ENCODE measurements around the gene IPO11. TPM values are rescaled to one million over a fixed set of nuclear protein-coding genes. Genes with fewer than 3 reads are reported as not detected.

IPO11 gene
- total RNA-seq, 4 donors from 2014 or later: 15.5 to 36.0 (median 20.1) TPM

DNA sequence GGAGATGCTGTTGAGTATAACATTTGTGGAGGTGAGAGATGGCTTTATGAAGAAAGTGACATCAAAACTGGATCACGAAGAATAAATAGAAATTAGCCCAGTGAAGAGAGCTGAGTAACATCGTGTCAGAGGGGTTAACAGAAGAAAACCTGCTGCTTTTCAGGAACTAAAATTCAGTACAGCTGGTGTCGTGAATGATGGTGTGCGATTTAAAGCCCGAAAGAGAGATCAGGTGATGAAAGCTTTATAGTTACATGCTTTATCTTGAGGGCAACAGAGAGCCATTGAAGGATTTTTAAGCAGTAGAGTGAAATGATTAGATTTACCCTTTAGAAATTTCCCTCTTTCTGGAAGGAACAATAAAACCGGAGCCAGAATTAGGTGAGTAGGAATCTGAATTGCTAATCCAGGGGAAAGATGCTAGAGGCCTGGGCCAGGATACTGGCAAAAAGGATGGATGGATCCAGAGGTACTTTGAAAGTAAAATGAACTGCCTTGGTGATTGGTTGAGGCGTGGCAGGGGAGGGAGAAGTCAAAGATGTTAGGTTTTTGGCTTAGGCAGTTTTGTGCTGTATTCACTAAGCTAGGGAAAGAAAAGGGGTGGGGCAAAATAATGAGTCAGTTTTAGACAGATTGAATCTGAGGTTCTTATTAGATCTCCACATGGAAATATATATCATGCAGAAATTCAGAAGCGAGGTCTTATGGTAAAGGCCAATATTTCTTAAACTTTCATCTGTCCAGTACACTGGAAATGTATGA is 169.5 kb downstream of the IPO11 start:
- in situ Hi-C loops (cut with MboI; ENCODE audit: low sequenced_read_pairs in 4 of 4): no loop called here
- DNase-seq (no peak), ATAC-seq (no peak)
- Histone ChIP-seq H3K4me1 (no peaks in the 10 kb centered on the region), H3K27ac (no peak overlapping the region), H3K9me3 (no peaks in the 10 kb centered on the region), H3K27me3 (no peaks in the 10 kb centered on the region), H3K36me3 (no peaks in the 10 kb centered on the region), H3K4me3 (no peak overlapping the region)
- TF ChIP-seq, protein P1, sequence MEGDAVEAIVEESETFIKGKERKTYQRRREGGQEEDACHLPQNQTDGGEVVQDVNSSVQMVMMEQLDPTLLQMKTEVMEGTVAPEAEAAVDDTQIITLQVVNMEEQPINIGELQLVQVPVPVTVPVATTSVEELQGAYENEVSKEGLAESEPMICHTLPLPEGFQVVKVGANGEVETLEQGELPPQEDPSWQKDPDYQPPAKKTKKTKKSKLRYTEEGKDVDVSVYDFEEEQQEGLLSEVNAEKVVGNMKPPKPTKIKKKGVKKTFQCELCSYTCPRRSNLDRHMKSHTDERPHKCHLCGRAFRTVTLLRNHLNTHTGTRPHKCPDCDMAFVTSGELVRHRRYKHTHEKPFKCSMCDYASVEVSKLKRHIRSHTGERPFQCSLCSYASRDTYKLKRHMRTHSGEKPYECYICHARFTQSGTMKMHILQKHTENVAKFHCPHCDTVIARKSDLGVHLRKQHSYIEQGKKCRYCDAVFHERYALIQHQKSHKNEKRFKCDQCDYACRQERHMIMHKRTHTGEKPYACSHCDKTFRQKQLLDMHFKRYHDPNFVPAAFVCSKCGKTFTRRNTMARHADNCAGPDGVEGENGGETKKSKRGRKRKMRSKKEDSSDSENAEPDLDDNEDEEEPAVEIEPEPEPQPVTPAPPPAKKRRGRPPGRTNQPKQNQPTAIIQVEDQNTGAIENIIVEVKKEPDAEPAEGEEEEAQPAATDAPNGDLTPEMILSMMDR (IDR thresholded peaks at IDR 0.05 in 4 of 5, conservative IDR thresholded peaks at IDR 0.05 in 1 of 5): no peak
- TF ChIP-seq POLR2A (IDR thresholded peaks at IDR 0.05): no peak
- intact Hi-C loops (cut with DNase I; ENCODE audit: low total_unique reads): no loop called here

- intact Hi-C loops (cut with DNase I; ENCODE audit: low total_unique reads) (no loop called here), in situ Hi-C loops (cut with MboI; ENCODE audit: low sequenced_read_pairs in 4 of 4) (no loop called here)
- Histone ChIP-seq H3K4me1 (no peaks in the 10 kb centered on the region), H3K36me3 (no peaks in the 10 kb centered on the region), H3K27ac (no peak overlapping the region), H3K9me3 (no peaks in the 10 kb centered on the region), H3K4me3 (no peak overlapping the region), H3K27me3 (no peaks in the 10 kb centered on the region)
- no peak for DNase-seq
- no peak for TF ChIP-seq POLR2A (IDR thresholded peaks at IDR 0.05)
- TF ChIP-seq, protein P1 (IDR thresholded peaks at IDR 0.05 in 4 of 5, conservative IDR thresholded peaks at IDR 0.05 in 1 of 5): no peak
- no peak for ATAC-seq
Observed at GRCh38 chr5:62584391-62584790, 171.8 kb downstream of the IPO11 start.

DNA sequence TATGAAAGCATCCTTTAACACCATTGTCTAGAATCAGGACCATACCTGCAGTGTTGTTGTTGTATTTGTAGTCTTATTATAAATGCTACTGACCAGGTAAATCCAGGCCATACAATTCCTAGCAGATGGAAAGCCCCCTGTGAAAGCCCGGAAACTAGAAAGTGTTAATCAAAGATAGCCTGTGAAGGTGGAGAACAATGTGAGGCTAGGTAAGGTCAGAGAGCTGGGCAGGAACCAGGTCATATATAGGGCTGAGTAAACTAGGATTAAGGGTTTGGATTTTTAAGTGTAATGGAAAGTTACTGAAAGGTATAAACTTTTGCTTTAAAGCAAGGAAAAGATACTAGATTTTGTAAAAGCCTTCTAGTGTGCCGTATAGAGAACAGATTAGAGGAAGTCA is 172.7 kb downstream of the IPO11 start:
- intact Hi-C loops (cut with DNase I; ENCODE audit: low total_unique reads): no loop called here
- in situ Hi-C loops (cut with MboI; ENCODE audit: low sequenced_read_pairs in 4 of 4): no loop called here
- Histone ChIP-seq H3K27me3 (no peaks in the 10 kb centered on the region), H3K4me1 (no peaks in the 10 kb centered on the region), H3K27ac (no peak overlapping the region), H3K9me3 (no peaks in the 10 kb centered on the region), H3K36me3 (no peaks in the 10 kb centered on the region), H3K4me3 (no peak overlapping the region)
- TF ChIP-seq POLR2A (IDR thresholded peaks at IDR 0.05): no peak
- TF ChIP-seq, protein P1 (IDR thresholded peaks at IDR 0.05 in 4 of 5, conservative IDR thresholded peaks at IDR 0.05 in 1 of 5): no peak
- no peak for ATAC-seq
- no peak for DNase-seq

- Histone ChIP-seq H3K27me3 (no peaks in the 10 kb centered on the region), H3K9me3 (no peaks in the 10 kb centered on the region), H3K36me3 (no peaks in the 10 kb centered on the region), H3K4me1 (no peaks in the 10 kb centered on the region), H3K4me3 (no peak overlapping the region), H3K27ac (no peak overlapping the region)
- DNase-seq: no peak
- intact Hi-C loops (cut with DNase I; ENCODE audit: low total_unique reads): no loop called here
- no peak for TF ChIP-seq POLR2A (IDR thresholded peaks at IDR 0.05)
- TF ChIP-seq, protein P1 (IDR thresholded peaks at IDR 0.05 in 4 of 5, conservative IDR thresholded peaks at IDR 0.05 in 1 of 5): no peak
- in situ Hi-C loops (cut with MboI; ENCODE audit: low sequenced_read_pairs in 4 of 4): no loop called here
- ATAC-seq: no peak
Observed at GRCh38 chr5:62585751-62586150, 173.2 kb downstream of the IPO11 start.

- ATAC-seq (no peak), DNase-seq (no peak)
- Histone ChIP-seq H3K9me3 (no peaks in the 10 kb centered on the region), H3K27ac (no peak overlapping the region), H3K27me3 (no peaks in the 10 kb centered on the region), H3K4me1 (no peaks in the 10 kb centered on the region), H3K36me3 (no peaks in the 10 kb centered on the region), H3K4me3 (no peak overlapping the region)
- intact Hi-C loops (cut with DNase I; ENCODE audit: low total_unique reads) (no loop called here), in situ Hi-C loops (cut with MboI; ENCODE audit: low sequenced_read_pairs in 4 of 4) (no loop called here)
- TF ChIP-seq POLR2A (IDR thresholded peaks at IDR 0.05): no peak
- TF ChIP-seq, protein P1 (IDR thresholded peaks at IDR 0.05 in 4 of 5, conservative IDR thresholded peaks at IDR 0.05 in 1 of 5): no peak
Observed at GRCh38 chr5:62587737-62588136, 175.2 kb downstream of the IPO11 start.
